A673 (cell line): ENCODE results near the gene GTPBP1. TPM values are rescaled to one million over a fixed set of nuclear protein-coding genes. Genes with fewer than 3 reads are reported as not detected.
A peak's percentile ranks its signal among the peaks of the same experiment; 100 is the strongest.

ENCODE experiments used
- BruUV-seq: library from RNA; stranded (reverse); fragments of 400-500 nt; replicated peaks from 2 replicates; lab custom pipeline; 2021; lab: Mats Ljungman, UMichigan
- CTCF ChIA-PET: fragments of 300-600 bp; sonication (Branson Sonifier 250); formaldehyde crosslinking; loops from one replicate; lab custom pipeline; 2022; ENCODE audit warnings: antibody characterized with exemption; lab: Charles Lee
- POLR2A ChIA-PET: fragments of 300-600 bp; sonication (Branson Sonifier 250); formaldehyde crosslinking; loops from one replicate; lab custom pipeline; 2022; ENCODE audit warnings: antibody characterized with exemption; ENCODE audit not compliant: low non-redundant PET; lab: Charles Lee
- DNase-seq: peaks from one replicate; pipeline ENCODE4 v3.0.0-alpha.2; 2015; ENCODE audit warnings: low spot score
- H3K27ac ChIP-seq: fragments of 200-600 bp; sonication (generic); 2 replicates; pipeline ENCODE4 v1.5.1; 2016; ENCODE audit warnings: mixed run types, low read depth, mild to moderate bottlenecking, mixed read lengths, antibody characterized with exemption, low read length; ENCODE audit not compliant: poor library complexity, severe bottlenecking
- H3K27me3 ChIP-seq: fragments of 200-600 bp; sonication (generic); replicated peaks from 2 replicates; pipeline ENCODE4 v1.6.1; 2017; ENCODE audit warnings: mixed run types, low read depth, mild to moderate bottlenecking, mixed read lengths, antibody characterized with exemption, low read length; ENCODE audit not compliant: insufficient read depth, poor library complexity
- H3K36me3 ChIP-seq: fragments of 200-600 bp; sonication (generic); 2 replicates; pipeline ENCODE4 v1.6.1; 2016; ENCODE audit warnings: mixed run types, mild to moderate bottlenecking, mixed read lengths, antibody characterized with exemption, low read length; ENCODE audit not compliant: insufficient read depth, poor library complexity, severe bottlenecking
- H3K4me1 ChIP-seq: fragments of 200-600 bp; sonication (generic); 2 replicates; pipeline ENCODE4 v1.6.1; 2017; ENCODE audit warnings: mixed run types, mild to moderate bottlenecking, mixed read lengths, antibody characterized with exemption, low read length; ENCODE audit not compliant: insufficient read depth, poor library complexity, severe bottlenecking
- H3K4me3 ChIP-seq: fragments of 200-600 bp; sonication (generic); 2 replicates; pipeline ENCODE4 v1.5.1; 2016; ENCODE audit warnings: low read depth, mixed run types, mild to moderate bottlenecking, mixed read lengths, low read length; ENCODE audit not compliant: poor library complexity, severe bottlenecking
- H3K9me3 ChIP-seq: fragments of 200-600 bp; sonication (generic); 2 replicates; pipeline ENCODE4 v1.6.1; 2016; ENCODE audit warnings: mixed run types, low read depth, mild to moderate bottlenecking, mixed read lengths, antibody characterized with exemption, low read length; ENCODE audit not compliant: poor library complexity, severe bottlenecking
- EZH2 ChIP-seq: fragments of 200-600 bp; sonication (generic); IDR thresholded peaks from 2 replicates; pipeline ENCODE4 v1.6.1; 2017; ENCODE audit warnings: borderline replicate concordance, low read depth, mild to moderate bottlenecking, mixed read lengths, antibody characterized with exemption, low read length; ENCODE audit not compliant: poor library complexity, severe bottlenecking
- intact Hi-C: fragments of 100-400 bp; cut with micrococcal nuclease; formaldehyde crosslinking; loops from one replicate; pipeline ENCODE4 v1.10.0; 2022; ENCODE audit not compliant: unreplicated experiment
- total RNA-seq: library from RNA; stranded (reverse); gene quantifications from 2 replicates; pipeline ENCODE4 v1.2.3, GENCODE V29; 2021
- TF ChIP-seq, protein P1 (sequence below): fragments of 300-800, 200-600 bp; sonication (generic); conservative IDR thresholded peaks from 2 replicates; pipeline ENCODE4 v1.5.1; 2017; ENCODE audit warnings: low read depth, mild to moderate bottlenecking, antibody characterized with exemption, low read length, moderate library complexity, mixed read lengths

Gene GTPBP1
- total RNA-seq, 1 experiment from 2014 or later: 88.2 TPM

DNA sequence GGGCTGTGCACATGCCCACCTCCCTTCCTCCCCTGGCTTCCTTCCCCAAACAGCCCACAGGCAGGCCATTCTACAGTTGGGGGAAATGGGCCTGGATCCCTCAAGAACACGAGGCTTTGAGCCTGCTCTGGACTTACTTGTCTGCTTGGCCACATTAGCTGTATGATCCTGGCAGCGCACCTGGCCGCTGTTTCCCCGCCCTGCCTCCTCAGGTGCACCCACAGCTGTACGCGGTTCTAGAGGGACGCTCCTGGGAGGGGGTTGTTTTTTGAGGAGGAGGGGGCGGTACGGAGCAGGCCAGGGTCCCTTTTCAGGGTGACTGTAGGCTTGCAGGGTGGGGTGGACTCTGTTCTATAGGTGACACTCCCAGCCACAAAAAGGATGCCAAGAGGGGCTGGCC lies 61.6 kb downstream of the GTPBP1 start:
- no peaks in the 10 kb centered on the region for H3K36me3 ChIP-seq
- TF ChIP-seq, protein P1, sequence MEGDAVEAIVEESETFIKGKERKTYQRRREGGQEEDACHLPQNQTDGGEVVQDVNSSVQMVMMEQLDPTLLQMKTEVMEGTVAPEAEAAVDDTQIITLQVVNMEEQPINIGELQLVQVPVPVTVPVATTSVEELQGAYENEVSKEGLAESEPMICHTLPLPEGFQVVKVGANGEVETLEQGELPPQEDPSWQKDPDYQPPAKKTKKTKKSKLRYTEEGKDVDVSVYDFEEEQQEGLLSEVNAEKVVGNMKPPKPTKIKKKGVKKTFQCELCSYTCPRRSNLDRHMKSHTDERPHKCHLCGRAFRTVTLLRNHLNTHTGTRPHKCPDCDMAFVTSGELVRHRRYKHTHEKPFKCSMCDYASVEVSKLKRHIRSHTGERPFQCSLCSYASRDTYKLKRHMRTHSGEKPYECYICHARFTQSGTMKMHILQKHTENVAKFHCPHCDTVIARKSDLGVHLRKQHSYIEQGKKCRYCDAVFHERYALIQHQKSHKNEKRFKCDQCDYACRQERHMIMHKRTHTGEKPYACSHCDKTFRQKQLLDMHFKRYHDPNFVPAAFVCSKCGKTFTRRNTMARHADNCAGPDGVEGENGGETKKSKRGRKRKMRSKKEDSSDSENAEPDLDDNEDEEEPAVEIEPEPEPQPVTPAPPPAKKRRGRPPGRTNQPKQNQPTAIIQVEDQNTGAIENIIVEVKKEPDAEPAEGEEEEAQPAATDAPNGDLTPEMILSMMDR: no peak
- no peak for TF ChIP-seq EZH2
- no peak overlapping the region for H3K4me3 ChIP-seq
- BruUV-seq: no TSS peak
- CTCF ChIA-PET: interaction anchor here (0.9 kb wide), 1 partner anchor 103 kb away, joined by 3 read pairs; no protein-coding TSS in a partner anchor
- no peak overlapping the region for H3K27ac ChIP-seq
- intact Hi-C loops: loop anchor here (5.0 kb wide), 2 partner anchors 35 to 350 kb away; no protein-coding TSS in a partner anchor
- no peaks in the 10 kb centered on the region for H3K9me3 ChIP-seq
- DNase-seq: no peak
- peaks cover 35% of the 10 kb centered on the region for H3K4me1 ChIP-seq
- POLR2A ChIA-PET: no interaction called here
- no peaks in the 10 kb centered on the region for H3K27me3 ChIP-seq

DNA sequence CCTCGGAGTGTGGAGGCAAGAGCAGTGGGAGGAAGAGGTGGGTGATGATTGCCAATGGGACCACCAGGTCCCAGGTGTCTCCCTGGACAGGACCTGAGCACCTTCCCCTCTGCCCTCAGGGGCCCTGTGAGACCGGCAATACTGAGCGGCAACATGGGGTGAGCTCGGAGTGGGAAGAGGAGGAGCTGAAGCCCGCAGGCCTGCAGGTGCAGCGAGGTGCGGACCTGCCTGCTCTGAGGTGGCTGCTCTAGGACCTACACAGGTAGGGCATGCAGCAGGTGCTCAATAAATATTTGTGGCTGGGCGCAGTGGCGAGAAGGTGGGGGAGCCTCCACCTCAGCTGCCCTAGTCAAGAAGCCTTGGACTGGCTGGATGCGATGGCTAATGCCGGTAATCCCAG lies 62.3 kb downstream of the GTPBP1 start:
- TF ChIP-seq, protein P1: no peak
- TF ChIP-seq EZH2: no peak
- ChIA-PET CTCF (interaction anchor here (0.9 to 2.0 kb wide), 4 partner anchors 15 to 102 kb away, joined by 3 to 27 read pairs (median 20); partner anchors contain the start of gene NPTXR), POLR2A (interaction anchor here (1.6 kb wide), 1 partner anchor 75 kb away, joined by 4 read pairs; no protein-coding TSS in a partner anchor)
- intact Hi-C loops: loop anchor here (1.0 to 5.0 kb wide), 4 partner anchors 34 to 349 kb away; no protein-coding TSS in a partner anchor
- Histone ChIP-seq H3K4me3 (no peak overlapping the region), H3K27me3 (no peaks in the 10 kb centered on the region), H3K36me3 (no peaks in the 10 kb centered on the region), H3K9me3 (no peaks in the 10 kb centered on the region), H3K27ac (peak overlapping the region; percentile 25), H3K4me1 (peaks cover 28% of the 10 kb centered on the region)
- BruUV-seq: no TSS peak
- no peak for DNase-seq

DNA sequence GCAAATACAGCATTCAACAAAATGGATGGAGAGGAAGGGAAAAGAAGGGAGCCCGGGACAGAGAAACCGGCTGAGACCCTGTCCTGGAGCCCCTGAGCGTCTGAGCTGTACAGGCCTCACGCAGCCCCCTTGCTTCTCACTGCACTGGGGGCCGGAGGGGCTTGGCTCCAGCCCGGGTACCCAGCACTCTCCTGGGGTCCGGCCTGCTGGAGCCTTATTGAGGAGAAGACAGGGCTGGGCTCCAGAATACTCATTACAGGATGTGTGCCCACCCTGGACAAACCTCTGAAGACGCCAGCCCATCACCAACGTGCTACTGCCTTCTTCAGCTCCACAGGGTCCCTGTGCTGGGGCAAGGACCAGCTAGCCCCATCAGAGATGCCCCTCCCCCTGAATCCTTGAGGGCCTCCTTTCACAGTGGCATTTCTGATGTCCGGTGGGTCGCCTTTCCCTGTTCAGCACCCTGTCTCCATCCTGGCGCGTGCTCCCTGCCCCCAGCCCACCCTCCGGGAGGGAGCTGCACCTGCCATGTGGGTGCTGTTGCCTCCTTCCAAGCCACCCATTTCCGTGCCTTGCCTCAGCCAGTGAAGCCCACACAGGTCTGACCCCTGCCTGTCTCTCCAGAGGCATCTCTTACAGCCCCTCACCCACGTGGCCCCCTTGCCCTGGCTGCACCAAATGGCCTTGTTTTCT lies 64.7 kb downstream of the GTPBP1 start:
- POLR2A ChIA-PET: interaction anchor here (0.6 kb wide), 1 partner anchor 12 kb away, joined by 12 read pairs; no protein-coding TSS in a partner anchor
- H3K4me1 ChIP-seq: peaks cover 31% of the 10 kb centered on the region
- no peaks in the 10 kb centered on the region for H3K9me3 ChIP-seq
- no peak overlapping the region for H3K4me3 ChIP-seq
- DNase-seq: no peak
- H3K36me3 ChIP-seq: no peaks in the 10 kb centered on the region
- BruUV-seq: no TSS peak
- no peak for TF ChIP-seq EZH2
- TF ChIP-seq, protein P1: no peak
- intact Hi-C loops: no loop called here
- CTCF ChIA-PET: interaction anchor here (0.6 to 1.7 kb wide), 3 partner anchors 100 to 561 kb away, joined by 4 to 24 read pairs (median 5); partner anchors contain the start of gene CBX6
- H3K27me3 ChIP-seq: no peaks in the 10 kb centered on the region
- peak overlapping the region; percentile 54 for H3K27ac ChIP-seq
